Measurements from ENCODE around the gene ZNF532. TPM values are rescaled to one million over a fixed set of nuclear protein-coding genes. Genes with fewer than 3 reads are reported as not detected.
"Not testable (repeated sequence)": the region's sequence is repeated elsewhere in the genome, so short reads cannot be mapped to it uniquely, and the experiment has no call there.

ZNF532 gene
- total RNA-seq, 1 donor from 2014 or later: 41.3 TPM

GRCh38 chr18:58827428-58827827 lies 37.2 kb upstream of the ZNF532 start:
- DNase-seq (ENCODE audit: low read depth): no peak
- TF ChIP-seq, protein P1, sequence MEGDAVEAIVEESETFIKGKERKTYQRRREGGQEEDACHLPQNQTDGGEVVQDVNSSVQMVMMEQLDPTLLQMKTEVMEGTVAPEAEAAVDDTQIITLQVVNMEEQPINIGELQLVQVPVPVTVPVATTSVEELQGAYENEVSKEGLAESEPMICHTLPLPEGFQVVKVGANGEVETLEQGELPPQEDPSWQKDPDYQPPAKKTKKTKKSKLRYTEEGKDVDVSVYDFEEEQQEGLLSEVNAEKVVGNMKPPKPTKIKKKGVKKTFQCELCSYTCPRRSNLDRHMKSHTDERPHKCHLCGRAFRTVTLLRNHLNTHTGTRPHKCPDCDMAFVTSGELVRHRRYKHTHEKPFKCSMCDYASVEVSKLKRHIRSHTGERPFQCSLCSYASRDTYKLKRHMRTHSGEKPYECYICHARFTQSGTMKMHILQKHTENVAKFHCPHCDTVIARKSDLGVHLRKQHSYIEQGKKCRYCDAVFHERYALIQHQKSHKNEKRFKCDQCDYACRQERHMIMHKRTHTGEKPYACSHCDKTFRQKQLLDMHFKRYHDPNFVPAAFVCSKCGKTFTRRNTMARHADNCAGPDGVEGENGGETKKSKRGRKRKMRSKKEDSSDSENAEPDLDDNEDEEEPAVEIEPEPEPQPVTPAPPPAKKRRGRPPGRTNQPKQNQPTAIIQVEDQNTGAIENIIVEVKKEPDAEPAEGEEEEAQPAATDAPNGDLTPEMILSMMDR (IDR thresholded peaks at IDR 0.05; ENCODE audit: insufficient read depth, low read length, severe bottlenecking): no peak
- Histone ChIP-seq H3K36me3 (ENCODE audit: control insufficient read depth, insufficient read depth, low read length) (no peaks in the 10 kb centered on the region), H3K27me3 (ENCODE audit: control insufficient read depth, insufficient read depth, low read length) (no peaks in the 10 kb centered on the region), H3K4me3 (ENCODE audit: low read depth, low read length) (no peak overlapping the region)
- no peak for FAIRE-seq

DNA sequence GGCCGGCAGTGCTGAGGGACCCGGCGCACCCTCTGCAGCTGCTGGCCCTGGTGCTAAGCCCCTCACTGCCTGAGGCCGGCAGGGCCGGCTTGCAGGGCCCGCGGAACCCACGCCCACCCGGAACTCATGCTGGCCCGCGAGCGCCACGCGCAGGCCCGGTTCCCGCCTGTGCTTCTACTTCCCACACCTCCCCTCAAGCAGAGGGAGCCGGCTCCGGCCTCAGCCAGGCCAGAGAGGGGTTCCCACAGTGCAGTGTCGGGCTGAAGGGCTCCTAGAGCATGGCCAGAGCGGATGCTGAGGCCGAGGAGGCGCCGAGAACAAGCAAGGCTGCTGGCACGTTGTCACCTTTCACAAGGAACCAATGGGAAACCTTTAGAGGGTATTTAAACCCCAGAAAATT lies 36.8 kb upstream of the ZNF532 start:
- Histone ChIP-seq H3K36me3 (ENCODE audit: control insufficient read depth, insufficient read depth, low read length) (no peaks in the 10 kb centered on the region), H3K4me3 (ENCODE audit: low read depth, low read length) (no peak overlapping the region), H3K27me3 (ENCODE audit: control insufficient read depth, insufficient read depth, low read length) (no peaks in the 10 kb centered on the region)
- DNase-seq (ENCODE audit: low read depth) (no peak), FAIRE-seq (no peak)
- TF ChIP-seq, protein P1 (IDR thresholded peaks at IDR 0.05; ENCODE audit: insufficient read depth, low read length, severe bottlenecking): no peak

DNA sequence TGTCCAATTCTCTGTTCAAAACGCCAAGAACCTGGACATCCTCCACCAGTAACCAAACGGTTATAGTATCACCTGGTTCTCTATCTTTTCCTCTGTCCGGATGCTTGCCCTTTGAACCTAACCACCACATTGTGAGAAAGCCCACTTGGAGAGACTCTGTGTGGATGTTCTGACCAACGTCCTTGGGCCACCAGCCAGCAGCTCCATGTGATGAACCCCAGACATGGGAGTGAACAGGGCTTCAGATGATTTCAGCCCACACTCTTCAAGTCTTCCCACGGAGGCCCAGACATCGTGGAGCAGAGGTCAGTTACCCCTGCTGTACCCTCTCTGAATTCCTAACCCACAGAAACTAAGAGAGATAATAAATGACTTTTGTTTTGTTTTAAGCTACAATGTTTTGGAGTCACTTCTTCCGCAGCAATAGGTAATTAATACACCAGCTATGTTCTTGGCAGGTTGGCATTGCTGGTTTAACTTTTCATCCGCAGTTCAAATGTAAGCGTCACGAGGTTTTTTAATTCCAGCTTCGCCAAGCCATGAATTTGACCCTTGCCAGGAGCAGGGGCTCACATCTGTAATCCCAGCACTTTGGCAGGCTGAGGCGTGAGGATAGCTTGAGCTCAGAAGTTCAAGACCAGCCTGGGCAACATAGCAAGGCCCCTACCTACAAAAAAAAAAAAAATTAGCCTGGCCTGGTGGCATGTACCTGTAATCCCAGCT lies 36.1 kb upstream of the ZNF532 start:
- TF ChIP-seq, protein P1 (IDR thresholded peaks at IDR 0.05; ENCODE audit: insufficient read depth, low read length, severe bottlenecking): no peak
- no peaks in the 10 kb centered on the region for H3K27me3 ChIP-seq (ENCODE audit: control insufficient read depth, insufficient read depth, low read length)
- no peaks in the 10 kb centered on the region for H3K36me3 ChIP-seq (ENCODE audit: control insufficient read depth, insufficient read depth, low read length)
- H3K4me3 ChIP-seq (ENCODE audit: low read depth, low read length): no peak overlapping the region
- FAIRE-seq: no peak
- no peak for DNase-seq (ENCODE audit: low read depth)

DNA sequence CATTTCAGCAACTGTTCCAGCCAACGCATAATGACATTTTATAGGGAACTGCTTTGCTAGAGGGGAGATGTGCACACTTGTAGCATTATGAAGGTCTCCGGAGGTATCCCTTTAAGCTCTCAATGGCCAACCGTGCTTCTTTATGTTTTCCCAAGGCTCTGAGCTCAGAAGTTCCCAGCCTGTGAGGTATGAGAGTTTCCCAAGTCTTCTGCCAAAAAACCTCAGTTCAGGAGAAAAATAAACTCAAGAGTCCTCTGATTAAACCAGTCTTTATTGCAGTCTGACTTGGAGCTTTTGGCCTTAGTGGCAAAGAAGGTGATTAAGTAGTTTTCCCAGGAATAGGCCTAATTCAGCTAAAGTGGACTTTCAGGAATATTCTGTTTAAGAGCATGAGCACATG lies 35.4 kb upstream of the ZNF532 start:
- TF ChIP-seq, protein P1 (IDR thresholded peaks at IDR 0.05; ENCODE audit: insufficient read depth, low read length, severe bottlenecking): no peak
- DNase-seq (ENCODE audit: low read depth) (no peak), FAIRE-seq (no peak)
- Histone ChIP-seq H3K36me3 (ENCODE audit: control insufficient read depth, insufficient read depth, low read length) (no peaks in the 10 kb centered on the region), H3K27me3 (ENCODE audit: control insufficient read depth, insufficient read depth, low read length) (no peaks in the 10 kb centered on the region), H3K4me3 (ENCODE audit: low read depth, low read length) (no peak overlapping the region)

GRCh38 chr18:58829886-58830285 lies 34.8 kb upstream of the ZNF532 start:
- not testable (repeated sequence) for H3K27me3 ChIP-seq (ENCODE audit: control insufficient read depth, insufficient read depth, low read length); H3K36me3 ChIP-seq (ENCODE audit: control insufficient read depth, insufficient read depth, low read length); DNase-seq (ENCODE audit: low read depth); FAIRE-seq; H3K4me3 ChIP-seq (ENCODE audit: low read depth, low read length)

DNA sequence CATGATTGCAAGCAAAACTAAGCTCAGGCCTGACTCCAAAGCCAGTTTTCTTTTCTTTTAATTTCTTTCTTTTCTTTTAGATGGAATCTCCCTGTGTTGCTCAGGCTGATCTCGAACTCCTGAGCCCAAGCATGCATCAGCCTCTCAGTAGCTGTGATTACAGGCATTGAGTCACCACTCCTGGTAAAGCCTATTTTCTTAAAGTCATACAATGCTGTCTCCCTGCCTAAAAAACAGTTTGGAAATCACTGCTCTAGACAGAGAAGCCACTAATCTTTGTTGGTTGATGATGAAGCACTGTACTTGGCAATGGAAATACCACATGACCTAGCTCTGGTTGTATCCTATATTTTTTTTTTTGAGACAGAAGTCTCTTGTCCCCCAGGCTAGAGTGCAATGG lies 33.1 kb upstream of the ZNF532 start:
- peak; percentile 60 for DNase-seq (ENCODE audit: low read depth)
- no peaks in the 10 kb centered on the region for H3K36me3 ChIP-seq (ENCODE audit: control insufficient read depth, insufficient read depth, low read length)
- no peaks in the 10 kb centered on the region for H3K27me3 ChIP-seq (ENCODE audit: control insufficient read depth, insufficient read depth, low read length)
- TF ChIP-seq, protein P1 (IDR thresholded peaks at IDR 0.05; ENCODE audit: insufficient read depth, low read length, severe bottlenecking): no peak
- H3K4me3 ChIP-seq (ENCODE audit: low read depth, low read length): no peak overlapping the region
- FAIRE-seq: no peak

Measured in bronchial epithelial cell (primary cell).